Keratinocyte (primary cell): ENCODE data around the gene OXT. TPM values are rescaled to one million over a fixed set of nuclear protein-coding genes. Genes with fewer than 3 reads are reported as not detected.

ENCODE experiments used
- DNase-seq: peaks from one replicate; pipeline ENCODE4 v3.0.0-alpha.2; 2011; ENCODE audit warnings: low read depth, missing footprints, low spot score
- FAIRE-seq: peaks from 2 replicates; lab custom pipeline; 2011; peaks lifted over from hg19 to GRCh38; lab: Jason Lieb, UNC
- H2AFZ ChIP-seq: 2 replicates; pipeline ENCODE4 v1.6.0; 2012; ENCODE audit warnings: low read length, control low read depth, inconsistent platforms; ENCODE audit not compliant: control insufficient read depth
- H3K27ac ChIP-seq: 2 replicates; pipeline ENCODE4 v1.5.1; 2011; ENCODE audit warnings: low read length; ENCODE audit not compliant: control insufficient read depth, insufficient read depth
- H3K27me3 ChIP-seq: 3 replicates; pipeline ENCODE4 v1.6.0; 2011; ENCODE audit warnings: low read length; ENCODE audit not compliant: control insufficient read depth, insufficient read depth; ENCODE audit errors: extremely low read depth
- H3K36me3 ChIP-seq, 2 experiments: 2 replicates in 1 of 2; 3 replicates in 1 of 2; pipeline ENCODE4 v1.5.1; 2011; ENCODE audit warnings: low read length in 2 of 2, mild to moderate bottlenecking in 1 of 2; ENCODE audit not compliant: control insufficient read depth in 2 of 2, insufficient read depth in 2 of 2; ENCODE audit errors: extremely low read depth in 1 of 2
- H3K4me1 ChIP-seq: 3 replicates; pipeline ENCODE4 v1.5.1; 2011; ENCODE audit warnings: low read length; ENCODE audit not compliant: control insufficient read depth, insufficient read depth; ENCODE audit errors: extremely low read depth
- H3K4me2 ChIP-seq: 3 replicates; pipeline ENCODE4 v1.6.0; 2011; ENCODE audit warnings: low read depth, low read length; ENCODE audit not compliant: control insufficient read depth, insufficient read depth; ENCODE audit errors: extremely low read depth
- H3K4me3 ChIP-seq, 3 experiments: fragments of 200-600 bp in 1 of 3; sonication (generic) in 1 of 3; 2 replicates in 2 of 3; 3 replicates in 1 of 3; pipeline ENCODE4 v1.5.1; 2011 to 2016; ENCODE audit warnings: low read length in 3 of 3, mild to moderate bottlenecking in 3 of 3, control low read depth in 2 of 3, inconsistent platforms in 1 of 3, low read depth in 1 of 3, mixed read lengths in 1 of 3, mixed run types in 1 of 3, moderate library complexity in 1 of 3; ENCODE audit not compliant: control insufficient read depth in 2 of 3, insufficient read depth in 2 of 3; ENCODE audit errors: extremely low read depth in 1 of 3
- H3K79me2 ChIP-seq: 2 replicates; pipeline ENCODE4 v1.6.0; 2012; ENCODE audit warnings: low read length; ENCODE audit not compliant: control insufficient read depth, insufficient read depth
- H3K9ac ChIP-seq: 3 replicates; pipeline ENCODE4 v1.6.0; 2011; ENCODE audit warnings: low read length; ENCODE audit not compliant: control insufficient read depth, insufficient read depth; ENCODE audit errors: extremely low read depth
- H3K9me1 ChIP-seq: 3 replicates; pipeline ENCODE4 v1.6.0; 2011; ENCODE audit warnings: low read length; ENCODE audit not compliant: control insufficient read depth, insufficient read depth; ENCODE audit errors: extremely low read depth
- H3K9me3 ChIP-seq: 2 replicates; pipeline ENCODE4 v1.5.1; 2012; ENCODE audit warnings: low read depth, low read length; ENCODE audit not compliant: control insufficient read depth
- H4K20me1 ChIP-seq: 3 replicates; pipeline ENCODE4 v1.6.0; 2011; ENCODE audit warnings: low read length; ENCODE audit not compliant: control insufficient read depth, insufficient read depth; ENCODE audit errors: extremely low read depth
- CTCF ChIP-seq, 3 experiments: IDR thresholded peaks in 1 of 3; conservative IDR thresholded peaks in 1 of 3; optimal IDR thresholded peaks in 1 of 3; 2 replicates in 2 of 3; 3 replicates in 1 of 3; pipeline versions ENCODE3 to v1.5.1; 2011; ENCODE audit warnings: low read length in 3 of 3, mild to moderate bottlenecking in 3 of 3, moderate library complexity in 2 of 3, control low read depth in 1 of 3, inconsistent platforms in 1 of 3; ENCODE audit not compliant: insufficient read depth in 2 of 3; ENCODE audit errors: extremely low read depth in 1 of 3
- EZH2 ChIP-seq: IDR thresholded peaks from one replicate; pipeline ENCODE4 v1.6.1; 2012; ENCODE audit warnings: inconsistent platforms, mild to moderate bottlenecking, low read length, moderate library complexity
- dilution Hi-C: fragments of 300-500 bp; cut with MboI; formaldehyde crosslinking; loops from one replicate; pipeline ENCODE4 v1.7.0; 2020; ENCODE audit warnings: low sequenced_read_pairs; ENCODE audit not compliant: extremely low pct_ligation_motif_present
- polyA plus RNA-seq, 5 experiments: library from polyadenylated mRNA; depleted of rRNA in 3 of 5; stranded (reverse) in 3 of 5; stranded (forward) in 1 of 5; unstranded in 1 of 5; fragments of >200 nt; gene quantifications; 1 replicate in 1 of 5; 2 replicates in 3 of 5; 3 replicates in 1 of 5; pipeline versions ENCODE4 v1.2.1 to v1.2.3, GENCODE V29; 2011 to 2012; ENCODE audit warnings: missing spikeins in 2 of 5, low read depth in 1 of 5, low replicate concordance in 1 of 5

The OXT gene
- polyA plus RNA-seq, 1 donor (not counting 4 experiments of a cell fraction or from before 2014, with no cell fraction given), result not detected

GRCh38 chr20:3115190-3116107 is 44.0 kb downstream of the OXT start:
- H3K27ac ChIP-seq, result no peak overlapping the region
- peaks cover 0 to 3% of the 10 kb centered on the region in 2 experiments for H3K36me3 ChIP-seq
- H3K9me3 ChIP-seq, result no peaks in the 10 kb centered on the region
- no peaks in the 10 kb centered on the region for H3K4me1 ChIP-seq
- H3K9me1 ChIP-seq, result no peaks in the 10 kb centered on the region
- H3K4me3 ChIP-seq, result no peak overlapping the region
- no peak overlapping the region for H2AFZ ChIP-seq
- no peak overlapping the region for H3K4me2 ChIP-seq
- dilution Hi-C loops, result no loop called here
- H3K9ac ChIP-seq, result no peak overlapping the region
- H3K27me3 ChIP-seq, result no peaks in the 10 kb centered on the region
- peaks cover 2% of the 10 kb centered on the region for H4K20me1 ChIP-seq
- H3K79me2 ChIP-seq, result no peaks in the 10 kb centered on the region
- peak; percentile 53 to 83 (median 61) for TF ChIP-seq CTCF (optimal IDR thresholded peaks at IDR 0.05 in 1 of 3, IDR thresholded peaks at IDR 0.05 in 1 of 3, conservative IDR thresholded peaks at IDR 0.05 in 1 of 3; ENCODE audit: extremely low read depth in 1 of 3, insufficient read depth in 2 of 3, low read length in 3 of 3)
- TF ChIP-seq EZH2, result no peak
- FAIRE-seq (no peak), DNase-seq (no peak)

GRCh38 chr20:3116341-3116740 is 44.9 kb downstream of the OXT start:
- Histone ChIP-seq H3K27ac (no peak overlapping the region), H3K9ac (no peak overlapping the region), H3K9me3 (no peaks in the 10 kb centered on the region), H3K27me3 (no peaks in the 10 kb centered on the region), H2AFZ (no peak overlapping the region), H3K36me3 (peaks cover 3 to 4% of the 10 kb centered on the region in 2 experiments), H3K9me1 (no peaks in the 10 kb centered on the region), H3K4me1 (no peaks in the 10 kb centered on the region), H3K4me2 (no peak overlapping the region), H3K79me2 (no peaks in the 10 kb centered on the region), H4K20me1 (peaks cover 2% of the 10 kb centered on the region), H3K4me3 (no peak overlapping the region)
- dilution Hi-C loops, result no loop called here
- TF ChIP-seq EZH2 (no peak), CTCF (optimal IDR thresholded peaks at IDR 0.05 in 1 of 3, IDR thresholded peaks at IDR 0.05 in 1 of 3, conservative IDR thresholded peaks at IDR 0.05 in 1 of 3; ENCODE audit: extremely low read depth in 1 of 3, insufficient read depth in 2 of 3, low read length in 3 of 3) (no peak)
- DNase-seq (no peak), FAIRE-seq (no peak)
